Ishikawa (cell line): ENCODE results near the gene GRIA4.

Source experiments
- EP300 ChIP-seq: IDR thresholded peaks from 2 replicates; pipeline ENCODE4 v1.6.1; 2012; ENCODE audit warnings: borderline replicate concordance
- FOXM1 ChIP-seq: IDR thresholded peaks from 2 replicates; pipeline ENCODE4 v1.6.1; 2012; ENCODE audit warnings: low read depth, borderline replicate concordance
- NFIC ChIP-seq: IDR thresholded peaks from 2 replicates; pipeline ENCODE4 v1.6.1; 2012
- TAF1 ChIP-seq: IDR thresholded peaks from 2 replicates; pipeline ENCODE4 v1.6.1; 2012; ENCODE audit warnings: low read depth, mild to moderate bottlenecking
- TEAD4 ChIP-seq: IDR thresholded peaks from 2 replicates; pipeline ENCODE4 v1.6.1; 2012
- TF ChIP-seq, protein P1 (sequence below): IDR thresholded peaks from 2 replicates; pipeline ENCODE4 v1.6.1; 2012; ENCODE audit warnings: low read depth, mild to moderate bottlenecking
- TF ChIP-seq, protein P2 (sequence below): IDR thresholded peaks from 2 replicates; pipeline ENCODE4 v1.6.1; 2012

GRCh38 chr11:105838668-105839384 lies 229.0 kb downstream of the GRIA4 start:
- TF ChIP-seq EP300 (no peak), TEAD4 (no peak), FOXM1 (no peak), TAF1 (no peak), NFIC (no peak)
- TF ChIP-seq, protein P1, sequence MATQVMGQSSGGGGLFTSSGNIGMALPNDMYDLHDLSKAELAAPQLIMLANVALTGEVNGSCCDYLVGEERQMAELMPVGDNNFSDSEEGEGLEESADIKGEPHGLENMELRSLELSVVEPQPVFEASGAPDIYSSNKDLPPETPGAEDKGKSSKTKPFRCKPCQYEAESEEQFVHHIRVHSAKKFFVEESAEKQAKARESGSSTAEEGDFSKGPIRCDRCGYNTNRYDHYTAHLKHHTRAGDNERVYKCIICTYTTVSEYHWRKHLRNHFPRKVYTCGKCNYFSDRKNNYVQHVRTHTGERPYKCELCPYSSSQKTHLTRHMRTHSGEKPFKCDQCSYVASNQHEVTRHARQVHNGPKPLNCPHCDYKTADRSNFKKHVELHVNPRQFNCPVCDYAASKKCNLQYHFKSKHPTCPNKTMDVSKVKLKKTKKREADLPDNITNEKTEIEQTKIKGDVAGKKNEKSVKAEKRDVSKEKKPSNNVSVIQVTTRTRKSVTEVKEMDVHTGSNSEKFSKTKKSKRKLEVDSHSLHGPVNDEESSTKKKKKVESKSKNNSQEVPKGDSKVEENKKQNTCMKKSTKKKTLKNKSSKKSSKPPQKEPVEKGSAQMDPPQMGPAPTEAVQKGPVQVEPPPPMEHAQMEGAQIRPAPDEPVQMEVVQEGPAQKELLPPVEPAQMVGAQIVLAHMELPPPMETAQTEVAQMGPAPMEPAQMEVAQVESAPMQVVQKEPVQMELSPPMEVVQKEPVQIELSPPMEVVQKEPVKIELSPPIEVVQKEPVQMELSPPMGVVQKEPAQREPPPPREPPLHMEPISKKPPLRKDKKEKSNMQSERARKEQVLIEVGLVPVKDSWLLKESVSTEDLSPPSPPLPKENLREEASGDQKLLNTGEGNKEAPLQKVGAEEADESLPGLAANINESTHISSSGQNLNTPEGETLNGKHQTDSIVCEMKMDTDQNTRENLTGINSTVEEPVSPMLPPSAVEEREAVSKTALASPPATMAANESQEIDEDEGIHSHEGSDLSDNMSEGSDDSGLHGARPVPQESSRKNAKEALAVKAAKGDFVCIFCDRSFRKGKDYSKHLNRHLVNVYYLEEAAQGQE = no peak
- TF ChIP-seq, protein P2, sequence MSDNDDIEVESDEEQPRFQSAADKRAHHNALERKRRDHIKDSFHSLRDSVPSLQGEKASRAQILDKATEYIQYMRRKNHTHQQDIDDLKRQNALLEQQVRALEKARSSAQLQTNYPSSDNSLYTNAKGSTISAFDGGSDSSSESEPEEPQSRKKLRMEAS = no peak
